T-helper 9 cell (primary cell): ENCODE data around the gene PLXNC1.

Experiments used
- DNase-seq: peaks from one replicate; pipeline ENCODE4 v3.0.0-alpha.2; 2020

PLXNC1 gene

DNA sequence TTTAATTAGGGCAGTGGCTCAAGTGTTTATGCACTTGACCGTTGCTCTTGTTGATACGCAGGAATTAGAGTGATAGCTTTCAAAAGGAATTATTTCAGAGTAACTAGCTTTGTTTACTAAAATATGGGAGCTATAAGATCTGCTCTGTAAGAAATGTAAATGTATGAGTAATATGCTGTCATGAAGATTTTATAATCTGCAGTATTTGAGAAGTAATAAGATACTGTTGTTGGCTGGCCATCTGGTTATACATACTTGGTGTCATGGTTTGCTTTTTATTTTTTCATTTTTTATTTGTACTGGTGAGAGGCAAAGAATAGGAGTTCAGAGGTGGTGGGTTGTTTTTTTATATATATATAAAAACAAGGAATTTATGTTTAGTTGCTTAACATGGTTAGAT, 58.5 kb downstream of the PLXNC1 start:
- no peak for DNase-seq

DNA sequence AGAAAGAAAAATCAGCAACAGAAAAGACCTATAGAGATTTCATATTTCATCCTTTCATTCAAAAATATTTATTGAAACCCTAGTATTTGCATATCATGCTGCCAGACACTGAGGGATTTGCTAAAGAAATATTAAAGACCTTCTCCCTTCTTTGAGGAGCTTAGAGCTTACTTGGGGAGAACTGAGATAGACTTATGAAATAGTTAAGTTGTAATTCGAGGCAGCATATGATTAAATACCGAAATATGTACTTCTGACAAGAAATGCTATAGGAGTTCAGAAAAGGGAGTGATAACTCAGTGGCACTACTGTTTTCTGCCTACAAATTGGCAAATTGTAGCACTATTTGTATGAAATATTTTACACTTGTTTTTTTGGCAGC, 59.1 kb downstream of the PLXNC1 start:
- DNase-seq = no peak

DNA sequence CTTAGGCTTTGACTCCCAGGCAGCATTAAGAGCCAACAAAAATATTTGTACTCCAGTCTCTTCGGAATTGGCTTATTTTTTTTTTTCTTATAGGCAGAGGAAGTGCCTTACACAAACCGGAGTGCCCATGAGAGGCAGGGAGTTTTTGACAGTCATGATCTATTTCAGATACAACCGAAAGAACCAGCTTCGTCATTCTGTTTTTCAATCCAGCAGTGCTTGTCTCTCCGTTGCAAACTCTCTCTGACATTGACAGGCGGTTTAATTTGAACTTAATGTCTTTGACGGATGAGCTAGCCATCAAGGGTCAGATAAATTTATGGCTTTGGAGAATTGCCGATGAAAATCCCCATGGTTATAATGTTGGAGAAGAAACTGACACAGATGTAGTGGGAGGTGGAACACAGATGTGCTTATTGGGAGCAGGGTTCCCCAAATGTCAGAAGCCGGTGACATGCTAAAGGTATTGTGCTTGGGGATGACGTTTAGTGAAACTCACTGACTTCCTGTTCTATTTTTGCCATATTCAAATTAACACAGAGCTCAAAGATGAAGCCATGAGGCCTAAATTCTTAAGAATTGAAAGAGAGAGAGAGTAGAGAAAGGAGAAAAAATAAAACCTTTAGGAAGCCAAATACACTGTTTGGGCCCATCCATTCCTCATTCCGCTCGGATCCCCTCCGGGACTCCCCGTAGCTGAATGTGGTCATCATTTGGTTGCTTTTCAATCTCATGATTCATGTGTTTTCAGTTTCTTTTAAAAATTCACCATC, 59.7 kb downstream of the PLXNC1 start:
- no peak for DNase-seq

GRCh38 chr12:94208622-94208966, 60.2 kb downstream of the PLXNC1 start:
- DNase-seq = no peak

DNA sequence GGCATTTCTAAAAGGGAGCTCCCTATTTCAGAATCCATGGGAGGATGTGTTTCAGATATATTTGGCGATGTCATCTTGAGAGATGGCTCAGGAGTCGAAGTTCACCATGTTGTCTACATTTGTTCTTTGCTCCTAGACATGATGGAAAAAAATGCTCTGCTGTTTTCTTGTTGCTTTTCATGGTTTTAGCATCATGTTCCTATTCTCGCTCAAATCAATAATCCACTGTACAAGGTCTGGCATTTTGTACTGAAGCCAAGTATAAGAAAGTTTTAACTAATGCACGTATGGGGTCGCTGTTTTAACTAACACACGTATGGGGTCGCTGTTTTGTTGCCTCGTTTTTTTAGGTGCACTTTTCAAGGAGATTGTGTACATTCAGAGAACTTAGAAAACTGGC, 60.9 kb downstream of the PLXNC1 start:
- no peak for DNase-seq

DNA sequence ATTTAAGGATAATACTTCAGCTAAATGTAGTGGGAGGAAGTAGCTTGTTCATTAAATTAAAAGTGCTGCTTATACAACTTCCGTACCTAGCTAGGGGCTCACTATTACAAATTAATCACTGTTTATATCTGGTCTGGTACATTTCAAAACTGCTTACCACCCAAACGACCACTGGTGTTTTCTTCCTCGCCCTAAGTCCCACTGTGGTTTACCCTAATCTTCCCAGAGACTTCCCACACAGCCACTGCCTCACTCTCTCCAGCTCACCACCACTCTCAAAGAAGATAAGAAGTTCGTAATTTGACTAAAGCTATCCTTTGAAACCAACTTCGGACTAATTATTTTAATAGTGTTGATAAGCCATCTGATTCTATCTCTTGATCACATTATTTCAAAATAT, 62.6 kb downstream of the PLXNC1 start:
- DNase-seq = no peak

GRCh38 chr12:94218233-94218632, 69.9 kb downstream of the PLXNC1 start:
- no peak for DNase-seq

- no peak for DNase-seq
Observed at GRCh38 chr12:94219622-94220302, 71.4 kb downstream of the PLXNC1 start.

DNA sequence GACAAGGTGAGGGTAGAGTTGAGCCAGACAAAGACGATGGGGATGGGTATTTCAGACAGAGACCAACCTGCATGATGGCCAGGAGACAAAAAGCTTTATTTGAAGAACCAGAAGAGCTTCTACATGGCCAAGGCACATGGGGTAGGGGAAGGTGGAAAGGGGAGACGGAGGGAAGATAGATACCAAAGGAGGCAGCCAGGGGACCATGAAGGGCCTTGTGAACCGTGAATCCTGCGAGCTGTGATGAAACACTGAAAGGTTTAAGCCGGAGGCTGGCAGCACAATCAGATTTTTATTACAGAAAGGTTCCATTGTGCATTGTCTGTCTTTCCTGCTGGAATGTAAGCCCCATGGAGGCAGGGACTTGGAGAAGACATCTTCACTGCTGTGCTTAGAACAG, 72.4 kb downstream of the PLXNC1 start:
- no peak for DNase-seq

- DNase-seq = no peak
Observed at GRCh38 chr12:94222351-94223084, 74.1 kb downstream of the PLXNC1 start.

DNA sequence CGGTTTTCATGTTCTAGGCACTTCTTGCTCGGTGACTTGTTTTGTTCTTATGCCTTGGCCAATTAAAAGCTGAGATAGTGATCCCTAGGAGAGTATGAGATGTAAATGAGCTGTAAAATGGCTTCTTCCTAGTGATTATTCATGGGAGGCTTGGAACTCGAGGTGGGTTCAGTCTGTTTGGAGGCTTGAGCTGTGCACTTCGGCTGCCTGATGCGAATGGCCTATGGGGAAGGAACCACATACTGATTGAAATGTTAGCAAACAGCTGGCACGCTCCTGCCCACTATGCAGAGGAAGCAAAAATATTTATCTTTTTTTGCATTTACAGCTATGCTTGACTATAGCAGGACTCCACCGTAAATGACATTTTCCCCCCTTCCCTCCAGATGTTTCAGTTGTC, 75.5 kb downstream of the PLXNC1 start:
- no peak for DNase-seq

DNA sequence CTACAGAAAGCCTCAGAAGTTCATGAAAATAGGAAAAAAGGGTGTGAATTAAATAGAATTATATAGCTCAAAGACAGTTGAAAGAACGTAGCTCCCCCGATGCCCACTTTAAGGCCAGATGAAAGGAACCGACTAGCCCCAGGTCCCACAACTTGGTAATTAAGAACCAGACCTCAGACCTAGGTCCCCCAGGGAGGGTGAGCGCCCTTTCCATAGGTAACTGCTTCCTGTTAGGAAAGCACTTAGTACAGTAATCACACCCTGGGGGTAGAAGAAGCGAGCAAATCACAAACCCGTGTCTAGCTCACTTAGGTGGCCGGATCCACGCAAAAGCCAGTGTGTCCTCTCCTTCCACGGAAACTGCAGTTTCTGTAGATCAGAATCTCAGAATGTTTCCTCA, 77.1 kb downstream of the PLXNC1 start:
- DNase-seq = no peak

DNA sequence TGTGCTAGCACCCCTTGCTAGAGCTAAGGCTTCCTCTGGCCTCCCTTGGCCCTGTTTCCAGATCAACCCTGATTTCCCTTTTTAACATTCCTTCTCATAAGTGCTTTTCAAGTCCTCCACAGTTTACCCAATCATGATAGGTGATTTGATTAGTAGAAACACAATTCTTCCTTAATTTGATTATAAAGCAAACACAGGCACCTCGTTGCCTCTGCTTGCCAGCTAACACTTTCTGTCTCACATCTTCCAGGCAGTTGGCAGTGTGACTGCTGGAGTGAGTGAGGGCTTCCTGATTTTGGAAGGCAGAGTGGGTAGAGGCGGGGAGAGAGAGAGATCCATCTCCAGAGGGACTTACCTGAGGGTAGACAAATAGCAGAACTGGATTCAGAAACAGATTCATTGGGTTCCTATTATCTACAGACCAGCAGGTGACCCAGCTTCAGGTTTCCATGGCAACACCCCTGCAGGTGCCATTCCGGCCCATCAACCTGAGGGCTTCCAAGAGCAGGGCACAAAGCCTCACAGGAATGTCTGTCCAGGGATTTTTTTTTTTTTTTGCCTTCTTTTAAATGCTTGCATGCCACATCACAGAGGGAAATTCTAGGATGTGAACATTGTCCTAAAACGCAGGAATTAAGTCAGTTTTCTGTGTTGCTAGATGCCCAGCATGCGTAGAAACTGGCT, 77.7 kb downstream of the PLXNC1 start:
- DNase-seq = no peak

DNA sequence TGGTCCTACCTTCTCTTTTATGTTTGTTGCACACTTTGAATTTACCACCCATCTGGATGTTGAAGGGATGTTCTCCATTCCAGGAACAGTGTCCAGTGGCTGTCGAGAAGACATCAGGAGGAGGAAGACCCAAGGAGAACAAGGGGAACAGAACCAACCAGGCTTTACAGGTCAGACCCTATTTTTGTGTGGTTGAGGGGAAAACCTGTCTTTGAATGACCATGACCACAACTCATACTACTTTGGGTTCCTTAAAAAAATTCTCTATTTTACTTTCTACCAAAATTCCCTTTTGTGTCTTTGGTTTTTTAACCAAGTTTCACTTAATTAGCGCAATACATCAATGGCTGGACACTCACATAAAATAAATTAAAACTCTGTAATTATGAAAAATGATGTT, 78.7 kb downstream of the PLXNC1 start:
- DNase-seq = no peak

- DNase-seq = no peak
Observed at GRCh38 chr12:94228488-94228907, 80.1 kb downstream of the PLXNC1 start.

DNA sequence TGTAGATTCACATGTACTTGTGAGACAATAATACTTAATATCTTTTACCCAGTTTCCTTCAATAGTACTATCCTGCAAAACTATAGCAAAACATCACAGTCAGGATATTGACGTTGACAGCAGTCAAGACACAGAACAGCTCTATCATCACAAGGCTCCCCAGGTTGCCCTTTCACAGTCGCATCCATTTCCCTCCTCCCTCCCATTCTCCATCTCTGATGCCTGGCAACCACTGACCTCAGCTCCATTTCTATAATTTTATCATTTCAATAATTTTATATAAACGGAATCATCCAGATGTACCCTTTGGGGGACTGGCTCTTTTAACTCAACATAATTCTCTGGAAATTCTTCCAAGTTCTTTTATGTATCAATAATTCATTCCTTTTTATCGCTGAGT, 81.5 kb downstream of the PLXNC1 start:
- DNase-seq = no peak

GRCh38 chr12:94230357-94230905, 82.1 kb downstream of the PLXNC1 start:
- DNase-seq = no peak

DNA sequence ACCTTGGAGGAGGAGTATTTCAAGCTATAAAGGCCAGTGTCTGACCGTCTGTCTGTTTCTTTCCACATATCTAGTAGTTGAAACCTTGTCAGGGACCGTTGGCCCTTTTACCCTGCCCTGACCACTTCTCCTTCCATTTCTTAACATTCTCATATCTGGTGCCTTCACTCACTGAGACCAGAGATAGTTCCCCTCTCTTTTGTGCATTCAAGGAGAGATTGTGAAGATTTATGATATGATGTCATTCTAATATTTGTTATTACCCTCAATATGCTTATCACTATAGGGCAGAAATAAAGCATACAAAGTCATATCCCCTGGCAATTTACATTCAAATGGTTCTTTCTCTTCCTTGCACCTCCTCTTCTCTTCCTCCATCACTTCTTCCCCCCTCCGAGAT, 83.3 kb downstream of the PLXNC1 start:
- no peak for DNase-seq

- DNase-seq = no peak
Observed at GRCh38 chr12:94235848-94236247, 87.5 kb downstream of the PLXNC1 start.

DNA sequence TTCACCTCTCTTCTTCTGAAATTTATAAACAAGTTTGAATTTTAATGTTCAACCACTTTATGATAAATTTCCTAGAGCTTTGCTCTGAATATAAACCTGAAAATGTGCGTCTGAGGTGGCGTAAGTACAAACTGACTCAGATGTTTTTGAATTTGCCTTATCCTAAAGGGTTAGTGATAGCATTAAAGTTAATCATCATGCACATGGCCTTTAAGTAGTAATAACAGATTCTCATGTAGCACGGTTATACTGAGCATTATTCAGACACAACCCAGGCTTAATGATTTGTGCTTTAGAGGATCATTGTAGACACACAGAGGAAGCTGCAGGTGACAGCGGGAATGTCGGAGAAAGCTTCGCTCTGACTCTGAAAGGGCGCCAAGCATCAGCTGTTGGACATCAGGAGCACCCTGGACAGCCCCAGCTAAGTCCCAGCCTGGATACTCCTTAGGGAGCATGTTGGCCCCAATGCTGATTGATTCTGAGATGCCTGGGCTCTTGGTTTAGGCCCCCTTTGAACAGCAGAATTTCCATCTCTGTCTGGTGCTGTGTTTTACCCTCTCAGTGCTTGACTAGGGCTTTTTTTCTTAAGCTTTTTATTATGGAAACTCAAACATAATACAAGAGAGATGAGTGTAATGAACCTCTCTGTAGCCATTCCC, 91.1 kb downstream of the PLXNC1 start:
- DNase-seq = no peak

GRCh38 chr12:94240171-94240570, 91.8 kb downstream of the PLXNC1 start:
- DNase-seq = no peak

DNA sequence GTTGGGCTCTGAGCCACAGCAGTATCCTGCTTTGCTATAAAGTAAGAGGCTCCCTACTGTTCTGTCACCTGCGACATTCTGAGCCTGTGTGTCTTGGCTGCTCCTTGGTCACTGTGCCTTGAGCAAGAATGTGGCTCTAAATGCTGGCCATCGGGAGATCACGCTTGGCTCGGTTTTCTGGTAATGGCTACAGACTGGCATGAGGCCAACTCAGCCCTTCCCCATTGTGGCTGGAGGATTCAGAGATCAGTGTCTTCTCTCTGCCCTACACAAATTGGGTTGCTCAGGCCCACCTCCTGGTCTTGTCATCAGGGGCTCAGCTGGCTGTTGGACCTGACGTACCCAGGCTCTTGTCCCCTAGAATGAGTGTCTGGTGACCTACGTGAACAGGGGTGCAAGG, 94.5 kb downstream of the PLXNC1 start:
- no peak for DNase-seq
